HEK293 (cell line): ENCODE results near the gene RPL27.
"Not testable (repeated sequence)": the region's sequence is repeated elsewhere in the genome, so short reads cannot be mapped to it uniquely, and the experiment has no call there.

Experiments used
- ZBTB20 ChIP-seq: fragments of 450-650 bp; formaldehyde crosslinking; IDR thresholded peaks from 2 replicates; pipeline ENCODE4 v1.5.1; 2016; ENCODE audit warnings: missing biosample characterization, missing genetic modification characterization
- ZFHX2 ChIP-seq: fragments of 450-650 bp; formaldehyde crosslinking; conservative IDR thresholded peaks from 2 replicates; pipeline ENCODE4 v1.5.1; 2016; ENCODE audit warnings: missing biosample characterization, missing genetic modification characterization

DNA sequence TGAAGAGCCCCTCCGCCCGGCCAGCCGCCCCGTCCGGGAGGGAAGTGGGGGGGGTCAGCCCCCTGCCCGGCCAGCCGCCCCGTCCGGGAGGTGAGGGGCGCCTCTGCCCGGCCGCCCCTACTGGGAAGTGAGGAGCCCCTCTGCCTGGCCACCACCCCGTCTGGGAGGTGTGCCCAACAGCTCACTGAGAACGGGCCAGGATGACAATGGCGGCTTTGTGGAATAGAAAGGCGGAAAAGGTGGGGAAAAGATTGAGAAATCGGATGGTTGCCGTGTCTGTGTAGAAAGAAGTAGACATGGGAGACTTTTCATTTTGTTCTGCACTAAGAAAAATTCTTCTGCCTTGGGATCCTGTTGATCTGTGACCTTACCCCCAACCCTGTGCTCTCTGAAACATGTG lies 24.9 kb upstream of the RPL27 start:
- TF ChIP-seq ZBTB20, ZFHX2 (tag by site-specific recombination): not testable (repeated sequence)
